Upper lobe of left lung (tissue), 6 donors: ENCODE data around the gene SGTA. TPM values are rescaled to one million over a fixed set of nuclear protein-coding genes. Genes with fewer than 3 reads are reported as not detected.

Experiments used
- ATAC-seq, 2 donors: fragments of 200-7000 bp; cut with Tn5 transposase; one replicate each; pipeline ENCODE4 v1.9.1; 2022; ENCODE audit warnings: mild to moderate bottlenecking in 2 of 2, moderate library complexity in 2 of 2; ENCODE audit not compliant: low FRiP score in 2 of 2
- DNase-seq, 2 donors: peaks; one replicate each; pipeline ENCODE4 v3.0.0-alpha.2; 2019 to 2020
- H3K27ac ChIP-seq, 4 donors: fragments of 200-600 bp; sonication (generic); one replicate each; pipeline ENCODE4 v1.5.1; 2016 to 2019
- H3K27me3 ChIP-seq, 4 donors: fragments of 200-600 bp; sonication (generic); one replicate each; pipeline ENCODE4 v1.5.1; 2017 to 2019
- H3K36me3 ChIP-seq, 4 donors: fragments of 200-600 bp; sonication (generic); one replicate each; pipeline ENCODE4 v1.5.1; 2016 to 2019
- H3K4me1 ChIP-seq, 4 donors: fragments of 200-600 bp; sonication (generic); one replicate each; pipeline ENCODE4 v1.5.1; 2018 to 2019
- H3K4me3 ChIP-seq, 4 donors: fragments of 200-600 bp; sonication (generic); one replicate each; pipeline ENCODE4 v1.5.1; 2017 to 2019; ENCODE audit warnings: mild to moderate bottlenecking in 2 of 4, moderate library complexity in 1 of 4
- H3K9me3 ChIP-seq, 4 donors: fragments of 200-600 bp; sonication (generic); one replicate each; pipeline ENCODE4 v1.5.1; 2018 to 2019
- CTCF ChIP-seq, 6 experiments: fragments of 450-650 bp in 4 of 6; fragments of 200-600 bp in 2 of 6; sonication (generic) in 2 of 6; IDR thresholded peaks; one replicate each; pipeline ENCODE4 v1.5.1; 2016 to 2019; ENCODE audit warnings: antibody characterized with exemption in 6 of 6
- EP300 ChIP-seq, 4 donors: sonication (generic); formaldehyde crosslinking; IDR thresholded peaks; one replicate each; pipeline ENCODE4 v1.5.1; 2017; ENCODE audit warnings: antibody characterized with exemption in 4 of 4, control low read depth in 2 of 4
- POLR2A ChIP-seq, 4 donors: fragments of 450-650 bp; IDR thresholded peaks; one replicate each; pipeline ENCODE4 v1.5.1; 2016 to 2017; ENCODE audit warnings: antibody characterized with exemption in 4 of 4, mild to moderate bottlenecking in 2 of 4
- POLR2AphosphoS5 ChIP-seq, 2 donors: sonication (generic); formaldehyde crosslinking; IDR thresholded peaks; one replicate each; pipeline ENCODE4 v1.5.1; 2017; ENCODE audit warnings: antibody characterized with exemption in 2 of 2
- WGBS, 2 donors: methylation state at CpG; one replicate each; pipeline ENCODE4 v1.1.5; 2017 to 2018; 5-methylcytosine and 5-hydroxymethylcytosine counted together
- total RNA-seq, 6 donors: library from RNA; depleted of rRNA in 4 of 6; stranded (reverse); fragments of >200 nt in 4 of 6; gene quantifications; one replicate each; pipeline versions ENCODE4 v1.1.0 to v1.2.1, GENCODE V29; 2016 to 2021
- donor health status: DM: no; HTN: no; CAD: no; lungs with moderate emphysema.
- donor health status: DM: no; HTN: yes; CAD: no; lungs with severe emphysema.

The SGTA gene
- total RNA-seq, 6 donors from 2014 or later, result 34.3 to 56.4 (median 46.1) TPM

- ATAC-seq (no peak), DNase-seq (no peak)
- H3K36me3 ChIP-seq, result peaks cover 0 to 26% (median 12%) of the 10 kb centered on the region in 4 donors
- no peaks in the 10 kb centered on the region for H3K9me3 ChIP-seq
- peaks cover 24 to 61% (median 28%) of the 10 kb centered on the region in 4 donors for H3K4me1 ChIP-seq
- H3K4me3 ChIP-seq, result no peak overlapping the region
- no peaks in the 10 kb centered on the region for H3K27me3 ChIP-seq
- no peak for TF ChIP-seq POLR2A (IDR thresholded peaks at IDR 0.05)
- WGBS, 2 donors, result 85 to 86% methylated on average over 19 to 29 of the region's 29 CpGs
- H3K27ac ChIP-seq, result peak overlapping the region in 1 of 4 donors; percentile 14
Observed at GRCh38 chr19:2771786-2772674, 11.0 kb downstream of the SGTA start.

- Histone ChIP-seq H3K27ac (peak overlapping the region in 3 of 4 donors; percentile 32 to 71 (median 36)), H3K9me3 (no peaks in the 10 kb centered on the region), H3K36me3 (peaks cover 0 to 43% (median 27%) of the 10 kb centered on the region in 4 donors), H3K4me1 (peaks cover 18 to 47% (median 22%) of the 10 kb centered on the region in 4 donors), H3K27me3 (no peaks in the 10 kb centered on the region), H3K4me3 (no peak overlapping the region)
- ATAC-seq (peak in 1 of 2 donors; percentile 10), DNase-seq (peak in 1 of 2 donors; percentile 86)
- 83 to 84% methylated on average over 17 to 29 of the region's 40 CpGs for WGBS, 2 donors
- TF ChIP-seq POLR2AphosphoS5 (IDR thresholded peaks at IDR 0.05) (no peak), EP300 (IDR thresholded peaks at IDR 0.05) (no peak), CTCF (IDR thresholded peaks at IDR 0.05) (no peak), POLR2A (IDR thresholded peaks at IDR 0.05) (no peak)
Observed at GRCh38 chr19:2770055-2771013, 12.7 kb downstream of the SGTA start.

- WGBS, 2 donors, result 92 to 100% methylated on average over 1 to 7 of the region's 8 CpGs
- Histone ChIP-seq H3K27ac (peak overlapping the region in 1 of 4 donors; percentile 19), H3K4me3 (no peak overlapping the region), H3K27me3 (no peaks in the 10 kb centered on the region), H3K9me3 (no peaks in the 10 kb centered on the region), H3K36me3 (peaks cover 0 to 53% (median 38%) of the 10 kb centered on the region in 4 donors), H3K4me1 (peaks cover 8 to 35% (median 12%) of the 10 kb centered on the region in 4 donors)
- DNase-seq (no peak), ATAC-seq (no peak)
- TF ChIP-seq EP300 (IDR thresholded peaks at IDR 0.05) (no peak), CTCF (IDR thresholded peaks at IDR 0.05) (no peak), POLR2AphosphoS5 (IDR thresholded peaks at IDR 0.05) (no peak)
Observed at GRCh38 chr19:2769218-2769617, 13.9 kb downstream of the SGTA start.

- WGBS, 2 donors, result 95 to 96% methylated on average over 25 to 27 of the region's 29 CpGs
- Histone ChIP-seq H3K4me1 (peaks cover 8 to 32% (median 9%) of the 10 kb centered on the region in 4 donors), H3K4me3 (no peak overlapping the region), H3K27ac (no peak overlapping the region), H3K9me3 (no peaks in the 10 kb centered on the region), H3K27me3 (no peaks in the 10 kb centered on the region), H3K36me3 (peaks cover 0 to 59% (median 43%) of the 10 kb centered on the region in 4 donors)
- DNase-seq, result peak in 1 of 2 donors; percentile 73
- TF ChIP-seq POLR2A (IDR thresholded peaks at IDR 0.05), result no peak
- TF ChIP-seq POLR2AphosphoS5 (IDR thresholded peaks at IDR 0.05), result no peak
- no peak for TF ChIP-seq EP300 (IDR thresholded peaks at IDR 0.05)
- TF ChIP-seq CTCF (IDR thresholded peaks at IDR 0.05), result no peak
- peak in 1 of 2 donors; percentile 7 for ATAC-seq
Observed at GRCh38 chr19:2768365-2769132, 14.5 kb downstream of the SGTA start.
